Loucy (cell line): Measurements from ENCODE around the gene CCM2.

Experiments used
- H2AFZ ChIP-seq: fragments of 200-600 bp; sonication (generic); 2 replicates; pipeline ENCODE4 v1.6.0; 2016; ENCODE audit warnings: antibody characterized with exemption, mild to moderate bottlenecking, low read length, moderate library complexity
- H3F3A ChIP-seq: fragments of 200-600 bp; 2 replicates; pipeline ENCODE4 v1.6.0; 2016; ENCODE audit warnings: antibody characterized with exemption, low read depth, mild to moderate bottlenecking
- H3K27me3 ChIP-seq: fragments of 200-600 bp; sonication (generic); 2 replicates; pipeline ENCODE4 v1.6.1; 2014; ENCODE audit warnings: low read length, mild to moderate bottlenecking; ENCODE audit not compliant: insufficient read depth, poor library complexity, severe bottlenecking
- H3K36me3 ChIP-seq: fragments of 200-600 bp; sonication (generic); 2 replicates; pipeline ENCODE4 v1.6.1; 2016; ENCODE audit warnings: low read length; ENCODE audit not compliant: insufficient read depth
- H3K4me1 ChIP-seq: fragments of 200-600 bp; sonication (generic); 2 replicates; pipeline ENCODE4 v1.5.1; 2014; ENCODE audit warnings: low read length, mild to moderate bottlenecking; ENCODE audit not compliant: insufficient read depth, poor library complexity, severe bottlenecking
- H3K4me2 ChIP-seq: fragments of 200-600 bp; sonication (generic); 2 replicates; pipeline ENCODE4 v1.6.0; 2014; ENCODE audit warnings: antibody characterized with exemption, low read length, low read depth, mild to moderate bottlenecking; ENCODE audit not compliant: poor library complexity, severe bottlenecking
- H3K4me3 ChIP-seq: fragments of 200-600 bp; sonication (generic); 2 replicates; pipeline ENCODE4 v1.5.1; 2014; ENCODE audit warnings: low read length, mild to moderate bottlenecking, mixed read lengths; ENCODE audit not compliant: poor library complexity, severe bottlenecking
- H3K79me2 ChIP-seq: fragments of 200-600 bp; sonication (generic); 2 replicates; pipeline ENCODE4 v1.6.1; 2014; ENCODE audit warnings: low read length; ENCODE audit not compliant: insufficient read depth
- H3K9ac ChIP-seq: fragments of 200-600 bp; sonication (generic); 2 replicates; pipeline ENCODE4 v1.6.0; 2014; ENCODE audit warnings: mild to moderate bottlenecking, low read depth, low read length, moderate library complexity; ENCODE audit not compliant: poor library complexity, severe bottlenecking
- H3K9me2 ChIP-seq: fragments of 200-600 bp; sonication (generic); replicated peaks from 2 replicates; pipeline ENCODE4 v1.6.1; 2016; ENCODE audit warnings: low read depth, low read length, mixed read lengths
- H3K9me3 ChIP-seq: fragments of 200-600 bp; sonication (generic); 2 replicates; pipeline ENCODE4 v1.6.1; 2014; ENCODE audit warnings: mild to moderate bottlenecking, antibody characterized with exemption, low read length, low read depth; ENCODE audit not compliant: insufficient read depth
- H4K20me1 ChIP-seq: fragments of 200-600 bp; sonication (generic); 2 replicates; pipeline ENCODE4 v1.6.0; 2014; ENCODE audit warnings: antibody characterized with exemption, low read length, mild to moderate bottlenecking; ENCODE audit not compliant: insufficient read depth, poor library complexity, severe bottlenecking
- EZH2phosphoT487 ChIP-seq: fragments of 200-600 bp; IDR thresholded peaks from 2 replicates; pipeline ENCODE4 v1.6.1; 2018; ENCODE audit warnings: antibody characterized with exemption, mild to moderate bottlenecking, moderate library complexity, borderline replicate concordance
- TF ChIP-seq, protein P1 (sequence below): fragments of 200-600 bp; sonication (generic); conservative IDR thresholded peaks from 2 replicates; pipeline ENCODE4 v1.5.1; 2014; ENCODE audit warnings: mild to moderate bottlenecking, antibody characterized with exemption, low read length

CCM2 gene

DNA sequence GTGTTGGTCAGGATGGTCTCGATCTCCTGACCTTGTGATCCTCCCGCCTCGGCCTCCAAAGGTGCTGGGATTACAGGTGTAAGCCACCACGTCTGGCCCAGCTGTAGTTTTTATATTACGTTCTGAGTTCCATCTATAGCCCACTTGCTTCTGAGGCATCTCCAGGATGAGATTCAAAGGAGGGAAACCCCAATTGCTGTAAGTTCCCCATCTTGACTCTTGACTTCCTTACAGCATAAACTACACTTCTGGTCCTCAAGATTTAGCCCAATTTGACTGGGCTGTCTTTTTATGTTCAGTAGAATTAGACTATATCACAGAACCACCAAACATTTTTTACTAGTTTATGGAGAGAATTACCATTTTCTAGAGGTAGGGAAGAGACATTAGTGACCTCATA is 44.3 kb downstream of the CCM2 start:
- Histone ChIP-seq H3F3A (no peaks in the 10 kb centered on the region), H3K4me3 (no peak overlapping the region), H3K27me3 (no peaks in the 10 kb centered on the region), H3K9me3 (no peaks in the 10 kb centered on the region), H4K20me1 (peaks cover 27% of the 10 kb centered on the region), H3K9me2 (no peaks in the 10 kb centered on the region), H3K4me2 (no peak overlapping the region), H3K36me3 (peaks cover 93% of the 10 kb centered on the region), H3K4me1 (no peaks in the 10 kb centered on the region), H2AFZ (no peak overlapping the region), H3K9ac (no peak overlapping the region), H3K79me2 (peaks cover 77% of the 10 kb centered on the region)
- TF ChIP-seq EZH2phosphoT487 = no peak
- TF ChIP-seq, protein P1, sequence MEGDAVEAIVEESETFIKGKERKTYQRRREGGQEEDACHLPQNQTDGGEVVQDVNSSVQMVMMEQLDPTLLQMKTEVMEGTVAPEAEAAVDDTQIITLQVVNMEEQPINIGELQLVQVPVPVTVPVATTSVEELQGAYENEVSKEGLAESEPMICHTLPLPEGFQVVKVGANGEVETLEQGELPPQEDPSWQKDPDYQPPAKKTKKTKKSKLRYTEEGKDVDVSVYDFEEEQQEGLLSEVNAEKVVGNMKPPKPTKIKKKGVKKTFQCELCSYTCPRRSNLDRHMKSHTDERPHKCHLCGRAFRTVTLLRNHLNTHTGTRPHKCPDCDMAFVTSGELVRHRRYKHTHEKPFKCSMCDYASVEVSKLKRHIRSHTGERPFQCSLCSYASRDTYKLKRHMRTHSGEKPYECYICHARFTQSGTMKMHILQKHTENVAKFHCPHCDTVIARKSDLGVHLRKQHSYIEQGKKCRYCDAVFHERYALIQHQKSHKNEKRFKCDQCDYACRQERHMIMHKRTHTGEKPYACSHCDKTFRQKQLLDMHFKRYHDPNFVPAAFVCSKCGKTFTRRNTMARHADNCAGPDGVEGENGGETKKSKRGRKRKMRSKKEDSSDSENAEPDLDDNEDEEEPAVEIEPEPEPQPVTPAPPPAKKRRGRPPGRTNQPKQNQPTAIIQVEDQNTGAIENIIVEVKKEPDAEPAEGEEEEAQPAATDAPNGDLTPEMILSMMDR = no peak

DNA sequence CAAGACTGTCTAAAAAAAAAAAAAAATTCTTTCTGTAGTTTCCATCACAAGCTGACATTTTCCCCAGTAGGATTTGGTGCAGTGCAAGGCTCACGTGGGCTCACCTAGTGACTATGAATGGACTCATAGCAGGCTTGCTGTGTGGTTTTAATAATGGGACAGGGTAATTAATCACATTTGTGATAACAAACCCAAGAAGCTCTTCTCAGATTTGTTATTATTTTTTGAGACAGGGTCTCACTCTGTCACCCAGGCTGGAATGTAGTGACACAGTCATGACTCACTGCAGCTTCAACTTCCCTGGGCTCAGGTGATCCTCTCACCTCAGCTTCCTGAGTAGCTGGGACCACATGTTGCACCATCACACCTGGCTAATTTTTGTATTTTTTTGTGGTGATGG is 48.7 kb downstream of the CCM2 start:
- Histone ChIP-seq H3K9me2 (no peaks in the 10 kb centered on the region), H3K9ac (no peak overlapping the region), H3K4me1 (no peaks in the 10 kb centered on the region), H3K36me3 (peaks cover 86% of the 10 kb centered on the region), H3K4me3 (no peak overlapping the region), H3F3A (no peaks in the 10 kb centered on the region), H3K9me3 (no peaks in the 10 kb centered on the region), H2AFZ (no peak overlapping the region), H3K79me2 (peaks cover 86% of the 10 kb centered on the region), H3K4me2 (no peak overlapping the region), H3K27me3 (no peaks in the 10 kb centered on the region), H4K20me1 (peaks cover 56% of the 10 kb centered on the region)
- no peak for TF ChIP-seq EZH2phosphoT487
- TF ChIP-seq, protein P1 = no peak

DNA sequence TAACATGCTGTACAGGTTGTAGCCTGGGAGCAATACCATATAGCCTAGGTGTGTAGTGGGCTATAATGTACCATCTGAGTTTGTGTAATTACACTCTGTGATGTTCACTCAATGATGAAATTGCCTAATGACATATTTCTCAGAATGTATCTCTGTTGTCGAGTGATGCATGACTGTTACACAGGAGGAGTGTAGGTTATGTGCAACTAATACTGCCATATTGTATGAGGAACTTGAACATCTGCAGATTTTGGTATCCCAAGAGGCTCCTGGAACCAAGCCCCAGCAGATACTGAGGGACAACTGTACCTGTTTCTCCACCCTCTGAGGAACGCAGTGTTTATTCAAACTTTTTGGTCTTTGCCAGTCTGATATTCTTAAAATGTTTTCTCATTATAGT is 50.2 kb downstream of the CCM2 start:
- no peak overlapping the region for H3K4me2 ChIP-seq
- no peaks in the 10 kb centered on the region for H3K27me3 ChIP-seq
- H3K9me2 ChIP-seq = no peaks in the 10 kb centered on the region
- no peak overlapping the region for H3K4me3 ChIP-seq
- H3K79me2 ChIP-seq = peaks cover 90% of the 10 kb centered on the region
- TF ChIP-seq, protein P1 = no peak
- TF ChIP-seq EZH2phosphoT487 = no peak
- H3K4me1 ChIP-seq = no peaks in the 10 kb centered on the region
- H3K9me3 ChIP-seq = no peaks in the 10 kb centered on the region
- H3F3A ChIP-seq = no peaks in the 10 kb centered on the region
- peaks cover 71% of the 10 kb centered on the region for H4K20me1 ChIP-seq
- no peak overlapping the region for H3K9ac ChIP-seq
- peaks cover 81% of the 10 kb centered on the region for H3K36me3 ChIP-seq
- no peak overlapping the region for H2AFZ ChIP-seq
